GM12878 (cell line): ENCODE measurements around the gene PNMA8C. TPM values are rescaled to one million over a fixed set of nuclear protein-coding genes. Genes with fewer than 3 reads are reported as not detected.

Source experiments
- ATAC-seq: fragments of 200-7000 bp; cut with Tn5 transposase; 3 replicates; pipeline ENCODE4 v1.9.1; 2020; ENCODE audit warnings: mild to moderate bottlenecking, moderate library complexity
- BruUV-seq: library from RNA; stranded (reverse); fragments of 400-500 nt; replicated peaks from 2 replicates; lab custom pipeline; 2021; lab: Mats Ljungman, UMichigan
- CTCF ChIA-PET: fragments of 300-600 bp; sonication (Branson Sonifier 250); formaldehyde crosslinking; extraction: SDS; loops from one replicate; lab custom pipeline; 2021; ENCODE audit warnings: inconsistent platforms; lab: Yijun Ruan, JAX
- POLR2A ChIA-PET: fragments of 350-600 bp; formaldehyde crosslinking; extraction: SDS; loops from one replicate; lab custom pipeline; 2021; ENCODE audit warnings: inconsistent platforms; lab: Charles Lee
- RAD21 ChIA-PET: fragments of 300-600 bp; sonication (Branson Sonifier 250); formaldehyde crosslinking; loops from one replicate; lab custom pipeline; 2023; ENCODE audit warnings: antibody characterized with exemption; ENCODE audit not compliant: unreplicated experiment; lab: Charles Lee
- SMC1A ChIA-PET: fragments of 300-600 bp; sonication (Branson Sonifier 250); formaldehyde crosslinking; loops from one replicate; lab custom pipeline; 2023; ENCODE audit not compliant: unreplicated experiment, uncharacterized antibody; lab: Charles Lee
- DNase-seq: peaks from one replicate; pipeline ENCODE4 v3.0.0-alpha.2; 2011; ENCODE audit warnings: low read depth, low spot score
- FAIRE-seq: peaks from 3 replicates; lab custom pipeline; 2011; peaks lifted over from hg19 to GRCh38; lab: Jason Lieb, UNC
- H2AFZ ChIP-seq: 2 replicates; pipeline ENCODE4 v1.6.0; 2011; ENCODE audit warnings: low read depth, low read length, control low read depth; ENCODE audit not compliant: control insufficient read depth
- H3K27ac ChIP-seq: 2 replicates; pipeline ENCODE4 v1.5.1; 2011; ENCODE audit warnings: control low read depth; ENCODE audit not compliant: control insufficient read depth, insufficient read depth
- H3K27me3 ChIP-seq, 2 experiments: replicated peaks in 1 of 2; 2 replicates each; pipeline versions ENCODE4 v1.6.0 to v1.6.1; 2011; ENCODE audit warnings: low read length in 1 of 2; ENCODE audit not compliant: control insufficient read depth in 2 of 2, insufficient read depth in 2 of 2
- H3K36me3 ChIP-seq, 2 experiments: 2 replicates each; pipeline ENCODE4 v1.5.1; 2011; ENCODE audit warnings: low read length in 1 of 2; ENCODE audit not compliant: control insufficient read depth in 2 of 2, insufficient read depth in 2 of 2
- H3K4me1 ChIP-seq: 2 replicates; pipeline ENCODE4 v1.6.1; 2011; ENCODE audit warnings: mild to moderate bottlenecking, low read length, moderate library complexity, mixed read lengths; ENCODE audit not compliant: control insufficient read depth, insufficient read depth
- H3K4me2 ChIP-seq: 2 replicates; pipeline ENCODE4 v1.6.0; 2011; ENCODE audit warnings: control low read depth; ENCODE audit not compliant: control insufficient read depth, insufficient read depth
- H3K4me3 ChIP-seq: fragments of 200-600 bp; sonication (generic); 2 replicates; pipeline ENCODE4 v1.5.1; 2016
- H3K79me2 ChIP-seq: 2 replicates; pipeline ENCODE4 v1.6.0; 2011; ENCODE audit warnings: low read length; ENCODE audit not compliant: control insufficient read depth, insufficient read depth
- H3K9ac ChIP-seq: 2 replicates; pipeline ENCODE4 v1.8.0; 2011; ENCODE audit warnings: low read length, control low read depth, mixed read lengths; ENCODE audit not compliant: control insufficient read depth, insufficient read depth
- H3K9me3 ChIP-seq: replicated peaks from 3 replicates; pipeline ENCODE4 v1.5.1; 2011; ENCODE audit warnings: mild to moderate bottlenecking, low read length; ENCODE audit not compliant: control insufficient read depth, insufficient read depth
- H4K20me1 ChIP-seq: 2 replicates; pipeline ENCODE4 v1.6.0; 2011; ENCODE audit not compliant: control insufficient read depth, insufficient read depth
- BCL3 ChIP-seq: IDR thresholded peaks from 2 replicates; pipeline ENCODE4 v1.6.1; 2011; ENCODE audit warnings: borderline replicate concordance, low read depth, mild to moderate bottlenecking, moderate library complexity, low read length; ENCODE audit not compliant: insufficient read depth, poor library complexity, severe bottlenecking
- JUND ChIP-seq: IDR thresholded peaks from 2 replicates; pipeline ENCODE4 v1.6.1; 2012; ENCODE audit warnings: low read depth, mild to moderate bottlenecking, low read length, improper control_type of control experiment, moderate library complexity
- WGBS: methylation state at CpG from one replicate; pipeline ENCODE4 v1.1.6; 2016; ENCODE audit warnings: low lambda C conversion rate; ENCODE audit not compliant: insufficient replicate concordance, insufficient coverage; ENCODE audit errors: missing lambda C conversion rate; 5-methylcytosine and 5-hydroxymethylcytosine counted together
- in situ Hi-C: fragments of 300-500 bp; cut with MboI; formaldehyde crosslinking; loops from 9 replicates; pipeline ENCODE4 v1.14.3; 2018; ENCODE audit warnings: mixed read lengths
- intact Hi-C: fragments of 100-400 bp; cut with micrococcal nuclease; formaldehyde crosslinking; loops from one replicate; pipeline ENCODE4 v1.14.2; 2022; ENCODE audit not compliant: unreplicated experiment
- polyA plus RNA-seq, 11 experiments: library from polyadenylated mRNA; depleted of rRNA in 4 of 11; unstranded in 6 of 11; stranded (reverse) in 5 of 11; fragments of >200 nt; fragmentation: Nextera tagmentation in 4 of 11; fragmentation: Illumina TruSeq in 1 of 11; extraction: Ambion mirVana in 4 of 11; extraction: Trizol in 1 of 11; gene quantifications; 1 replicate in 1 of 11; 2 replicates in 10 of 11; pipeline versions ENCODE4 v1.2.1 to v1.2.3, GENCODE V29; 2011 to 2016; ENCODE audit warnings: inconsistent platforms in 2 of 11, missing spikeins in 2 of 11, low read depth in 1 of 11
- total RNA-seq, 4 experiments: library from RNA; depleted of rRNA in 3 of 4; stranded (reverse); fragments of >200 nt in 3 of 4; fragmentation: Illumina TruSeq in 1 of 4; extraction: Trizol in 1 of 4; gene quantifications; 2 replicates each; pipeline versions ENCODE4 v1.2.1 to v1.2.3, GENCODE V29; 2013 to 2021

Gene PNMA8C
- total and polyA plus RNA-seq, 10 of the 15 experiments (the other 5 are each of a cell fraction or from before 2014, with no cell fraction given) = not detected

- ChIA-PET SMC1A (interaction anchor here (1.2 to 2.8 kb wide), 3 partner anchors 36 to 113 kb away, joined by 3 to 9 read pairs (median 6); no protein-coding TSS in a partner anchor), POLR2A (no interaction called here), RAD21 (interaction anchor here (1.1 kb wide), 1 partner anchor 93 kb away, joined by 4 read pairs; no protein-coding TSS in a partner anchor), CTCF (interaction anchor here (0.8 to 3.5 kb wide), 9 partner anchors 9 to 120 kb away, joined by 3 to 20 read pairs (median 3); partner anchors contain the start of gene PPP5C)
- WGBS = 89% methylated on average over 5 of the region's 5 CpGs
- FAIRE-seq (no peak), ATAC-seq (no peak), DNase-seq (no peak)
- Histone ChIP-seq H3K4me3 (no peak overlapping the region), H3K9me3 (no peaks in the 10 kb centered on the region), H3K9ac (no peak overlapping the region), H3K36me3 (peaks cover 15% of the 10 kb centered on the region in 2 experiments), H3K4me2 (no peak overlapping the region), H3K4me1 (no peaks in the 10 kb centered on the region), H4K20me1 (no peaks in the 10 kb centered on the region), H3K79me2 (no peaks in the 10 kb centered on the region), H3K27ac (no peak overlapping the region), H3K27me3 (no peaks in the 10 kb centered on the region), H2AFZ (no peak overlapping the region)
- TF ChIP-seq BCL3 (peak; percentile 7), JUND (no peak)
- intact Hi-C loops = loop anchor here (2.0 to 10.0 kb wide), 2 partner anchors 94 to 110 kb away; no protein-coding TSS in a partner anchor
- no TSS peak for BruUV-seq
- in situ Hi-C loops = no loop called here
Observed at GRCh38 chr19:46394402-46394797, 34.3 kb downstream of the PNMA8C start.
